WTC11 (cell line): ENCODE data around the gene HOXC5.

Experiments used
- ATF1 ChIP-seq: sonication (generic); formaldehyde crosslinking; IDR thresholded peaks from 2 replicates; pipeline ENCODE4 v1.8.1; 2023; ENCODE audit warnings: mild to moderate bottlenecking, moderate library complexity, missing genetic modification reagents
- GABPB1 ChIP-seq: sonication (generic); formaldehyde crosslinking; IDR thresholded peaks from 2 replicates; pipeline ENCODE4 v1.8.1; 2023; ENCODE audit warnings: mild to moderate bottlenecking, missing genetic modification reagents
- JUN ChIP-seq: sonication (generic); formaldehyde crosslinking; IDR thresholded peaks from 2 replicates; pipeline ENCODE4 v1.8.0; 2023; ENCODE audit warnings: mild to moderate bottlenecking, missing genetic modification reagents
- RELA ChIP-seq: sonication (generic); formaldehyde crosslinking; IDR thresholded peaks from 2 replicates; pipeline ENCODE4 v1.8.1; 2022; ENCODE audit warnings: missing genetic modification reagents, mild to moderate bottlenecking, borderline replicate concordance
- TEAD4 ChIP-seq: sonication (generic); formaldehyde crosslinking; IDR thresholded peaks from 2 replicates; pipeline ENCODE4 v1.8.0; 2022; ENCODE audit warnings: mild to moderate bottlenecking, missing genetic modification reagents
- ZNF121 ChIP-seq: sonication (generic); formaldehyde crosslinking; IDR thresholded peaks from 2 replicates; pipeline ENCODE4 v1.8.0; 2023; ENCODE audit warnings: missing genetic modification reagents
- TF ChIP-seq, protein P1 (sequence below): fragments of 200-600 bp; IDR thresholded peaks from 2 replicates; pipeline ENCODE4 v1.8.0; 2022; ENCODE audit warnings: antibody characterized with exemption
- TF ChIP-seq, protein P2 (sequence below): sonication (generic); formaldehyde crosslinking; IDR thresholded peaks from 2 replicates; pipeline ENCODE4 v1.8.0; 2023; ENCODE audit warnings: missing genetic modification reagents

DNA sequence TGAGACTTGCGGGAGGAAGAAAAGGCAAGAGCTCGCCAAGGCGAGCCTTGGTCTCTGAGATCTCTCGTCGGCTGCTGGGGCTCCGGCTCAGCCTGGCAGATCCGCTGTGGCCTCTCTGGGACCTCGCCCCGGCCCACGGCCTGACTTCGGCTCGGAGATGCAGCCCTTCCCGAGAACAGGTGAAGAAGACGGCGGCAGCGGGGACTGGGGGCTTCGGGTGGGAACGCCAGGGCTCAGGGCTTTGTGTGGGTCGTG is 38.9 kb upstream of the HOXC5 start:
- TF ChIP-seq ATF1 (CRISPR knock-in tag) (no peak), ZNF121 (no peak), GABPB1 (CRISPR knock-in tag) (no peak), RELA (CRISPR knock-in tag) (no peak), JUN (CRISPR knock-in tag) (no peak), TEAD4 (CRISPR knock-in tag) (no peak)
- TF ChIP-seq, protein P1, sequence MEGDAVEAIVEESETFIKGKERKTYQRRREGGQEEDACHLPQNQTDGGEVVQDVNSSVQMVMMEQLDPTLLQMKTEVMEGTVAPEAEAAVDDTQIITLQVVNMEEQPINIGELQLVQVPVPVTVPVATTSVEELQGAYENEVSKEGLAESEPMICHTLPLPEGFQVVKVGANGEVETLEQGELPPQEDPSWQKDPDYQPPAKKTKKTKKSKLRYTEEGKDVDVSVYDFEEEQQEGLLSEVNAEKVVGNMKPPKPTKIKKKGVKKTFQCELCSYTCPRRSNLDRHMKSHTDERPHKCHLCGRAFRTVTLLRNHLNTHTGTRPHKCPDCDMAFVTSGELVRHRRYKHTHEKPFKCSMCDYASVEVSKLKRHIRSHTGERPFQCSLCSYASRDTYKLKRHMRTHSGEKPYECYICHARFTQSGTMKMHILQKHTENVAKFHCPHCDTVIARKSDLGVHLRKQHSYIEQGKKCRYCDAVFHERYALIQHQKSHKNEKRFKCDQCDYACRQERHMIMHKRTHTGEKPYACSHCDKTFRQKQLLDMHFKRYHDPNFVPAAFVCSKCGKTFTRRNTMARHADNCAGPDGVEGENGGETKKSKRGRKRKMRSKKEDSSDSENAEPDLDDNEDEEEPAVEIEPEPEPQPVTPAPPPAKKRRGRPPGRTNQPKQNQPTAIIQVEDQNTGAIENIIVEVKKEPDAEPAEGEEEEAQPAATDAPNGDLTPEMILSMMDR, result no peak
- TF ChIP-seq, protein P2, sequence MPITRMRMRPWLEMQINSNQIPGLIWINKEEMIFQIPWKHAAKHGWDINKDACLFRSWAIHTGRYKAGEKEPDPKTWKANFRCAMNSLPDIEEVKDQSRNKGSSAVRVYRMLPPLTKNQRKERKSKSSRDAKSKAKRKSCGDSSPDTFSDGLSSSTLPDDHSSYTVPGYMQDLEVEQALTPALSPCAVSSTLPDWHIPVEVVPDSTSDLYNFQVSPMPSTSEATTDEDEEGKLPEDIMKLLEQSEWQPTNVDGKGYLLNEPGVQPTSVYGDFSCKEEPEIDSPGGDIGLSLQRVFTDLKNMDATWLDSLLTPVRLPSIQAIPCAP, result no peak
